MM.1S (cell line): ENCODE measurements around the gene RHOC.

Source experiments
- DNase-seq: peaks from one replicate; pipeline ENCODE4 v3.0.0-alpha.2; 2015
- H2AFZ ChIP-seq: fragments of 300-600 bp; sonication (generic); 2 replicates; pipeline ENCODE4 v1.6.0; 2016; ENCODE audit warnings: antibody characterized with exemption, low read length
- H3F3A ChIP-seq: fragments of 300-600 bp; sonication (generic); 2 replicates; pipeline ENCODE4 v1.6.1; 2016; ENCODE audit warnings: mild to moderate bottlenecking, antibody characterized with exemption, low read length, moderate library complexity, mixed read lengths; ENCODE audit not compliant: insufficient read depth
- H3K27ac ChIP-seq: fragments of 300-600 bp; sonication (generic); 2 replicates; pipeline ENCODE4 v1.5.1; 2016; ENCODE audit warnings: mild to moderate bottlenecking, low read length
- H3K27me3 ChIP-seq: fragments of 300-600 bp; sonication (generic); replicated peaks from 2 replicates; pipeline ENCODE4 v1.6.0; 2016; ENCODE audit warnings: low read length; ENCODE audit not compliant: insufficient read depth
- H3K36me3 ChIP-seq: fragments of 300-600 bp; sonication (generic); replicated peaks from 2 replicates; pipeline ENCODE4 v1.6.1; 2016; ENCODE audit warnings: mild to moderate bottlenecking, low read length, mixed read lengths; ENCODE audit not compliant: insufficient read depth
- H3K4me1 ChIP-seq: fragments of 300-600 bp; sonication (generic); 2 replicates; pipeline ENCODE4 v1.6.1; 2016; ENCODE audit warnings: low read length, mixed read lengths
- H3K4me2 ChIP-seq: fragments of 300-600 bp; sonication (generic); 2 replicates; pipeline ENCODE4 v1.6.0; 2016; ENCODE audit warnings: low read depth, low read length
- H3K4me3 ChIP-seq: fragments of 300-600 bp; sonication (generic); 2 replicates; pipeline ENCODE4 v1.5.1; 2016; ENCODE audit warnings: low read length, mixed read lengths
- H3K79me2 ChIP-seq: fragments of 300-600 bp; sonication (generic); 2 replicates; pipeline ENCODE4 v1.6.1; 2016; ENCODE audit warnings: mixed run types, low read length, mixed read lengths
- H3K9ac ChIP-seq: fragments of 300-600 bp; sonication (generic); 2 replicates; pipeline ENCODE4 v1.6.1; 2016; ENCODE audit warnings: low read length, mixed read lengths
- H3K9me2 ChIP-seq: fragments of 300-600 bp; sonication (generic); replicated peaks from 2 replicates; pipeline ENCODE4 v1.6.1; 2016; ENCODE audit warnings: mild to moderate bottlenecking, low read length, mixed read lengths; ENCODE audit not compliant: insufficient read depth
- H3K9me3 ChIP-seq: fragments of 300-600 bp; sonication (generic); replicated peaks from 2 replicates; pipeline ENCODE4 v1.6.1; 2016; ENCODE audit warnings: mild to moderate bottlenecking, low read length, mixed read lengths; ENCODE audit not compliant: insufficient read depth
- H4K20me1 ChIP-seq: fragments of 300-600 bp; sonication (generic); 2 replicates; pipeline ENCODE4 v1.6.1; 2016; ENCODE audit warnings: mild to moderate bottlenecking, low read length, moderate library complexity, mixed read lengths; ENCODE audit not compliant: insufficient read depth
- CTCF ChIP-seq: fragments of 300-600 bp; sonication (generic); IDR thresholded peaks from 2 replicates; pipeline ENCODE4 v1.5.1; 2016; ENCODE audit warnings: antibody characterized with exemption, low read length, mixed read lengths
- EZH2 ChIP-seq: fragments of 300-600 bp; sonication (generic); optimal IDR thresholded peaks from 2 replicates; pipeline ENCODE3; 2017; ENCODE audit warnings: low read depth, mild to moderate bottlenecking, antibody characterized with exemption, low read length, mixed read lengths
- EZH2phosphoT487 ChIP-seq: fragments of 300-600 bp; sonication (generic); IDR thresholded peaks from 2 replicates; pipeline ENCODE4 v1.6.1; 2018; ENCODE audit warnings: antibody characterized with exemption, low read length

The RHOC gene

GRCh38 chr1:112718691-112719418 lies 11.9 kb upstream of the RHOC start:
- peak overlapping the region; percentile 18; the same call in 1 of the 2 replicates for H3K4me2 ChIP-seq
- H3K27me3 ChIP-seq, result peaks cover 11% of the 10 kb centered on the region
- no peaks in the 10 kb centered on the region for H3K9me2 ChIP-seq
- H3K27ac ChIP-seq, result no peak overlapping the region
- no peaks in the 10 kb centered on the region for H3K79me2 ChIP-seq
- TF ChIP-seq CTCF (peak; percentile 58), EZH2 (no peak), EZH2phosphoT487 (no peak)
- H3F3A ChIP-seq, result no peaks in the 10 kb centered on the region
- H3K9me3 ChIP-seq, result no peaks in the 10 kb centered on the region
- peak; percentile 36 for DNase-seq
- peaks cover 5% of the 10 kb centered on the region; the same call in 1 of the 2 replicates for H3K4me1 ChIP-seq
- H2AFZ ChIP-seq, result no peak overlapping the region
- H3K36me3 ChIP-seq, result no peaks in the 10 kb centered on the region
- no peak overlapping the region for H3K9ac ChIP-seq
- H4K20me1 ChIP-seq, result no peaks in the 10 kb centered on the region
- no peak overlapping the region for H3K4me3 ChIP-seq

- H2AFZ ChIP-seq, result no peak overlapping the region
- H3K4me2 ChIP-seq, result no peak overlapping the region
- TF ChIP-seq EZH2phosphoT487, result no peak
- no peak for TF ChIP-seq EZH2
- no peak for TF ChIP-seq CTCF
- H3K4me1 ChIP-seq, result peaks cover 5% of the 10 kb centered on the region; the same call in 1 of the 2 replicates
- no peaks in the 10 kb centered on the region for H3K36me3 ChIP-seq
- H3K79me2 ChIP-seq, result no peaks in the 10 kb centered on the region
- no peaks in the 10 kb centered on the region for H3K9me2 ChIP-seq
- H4K20me1 ChIP-seq, result no peaks in the 10 kb centered on the region
- H3K9ac ChIP-seq, result no peak overlapping the region
- no peak overlapping the region for H3K4me3 ChIP-seq
- no peak for DNase-seq
- H3K27me3 ChIP-seq, result peaks cover 15% of the 10 kb centered on the region
- no peaks in the 10 kb centered on the region for H3K9me3 ChIP-seq
- H3F3A ChIP-seq, result no peaks in the 10 kb centered on the region
- no peak overlapping the region for H3K27ac ChIP-seq
These were observed 10.4 kb upstream of the RHOC start for GRCh38 chr1:112717263-112717873.

- peak; percentile 56 for DNase-seq
- Histone ChIP-seq H2AFZ (no peak overlapping the region), H3K9ac (no peak overlapping the region)
These were observed 9.3 kb upstream of the RHOC start for GRCh38 chr1:112716133-112716720.

More at GRCh38 chr1:112716133-112716720, 9.3 kb upstream of the RHOC start:
- H3K79me2 ChIP-seq, result no peaks in the 10 kb centered on the region
- no peak overlapping the region for H3K27ac ChIP-seq
- no peaks in the 10 kb centered on the region for H3K9me2 ChIP-seq
- no peaks in the 10 kb centered on the region for H3K36me3 ChIP-seq
- H3K4me1 ChIP-seq, result peaks cover 5% of the 10 kb centered on the region; the same call in 1 of the 2 replicates
- peak overlapping the region; percentile 91 for H3K4me2 ChIP-seq
- H3K27me3 ChIP-seq, result peaks cover 16% of the 10 kb centered on the region
- TF ChIP-seq EZH2phosphoT487 (no peak), CTCF (peak; percentile 68), EZH2 (no peak)
- H3F3A ChIP-seq, result no peaks in the 10 kb centered on the region
- H3K4me3 ChIP-seq, result peak overlapping the region; percentile 52
- no peaks in the 10 kb centered on the region for H4K20me1 ChIP-seq
- H3K9me3 ChIP-seq, result no peaks in the 10 kb centered on the region
